ENCODE data around the gene TST. TPM values are rescaled to one million over a fixed set of nuclear protein-coding genes. Genes with fewer than 3 reads are reported as not detected.

The TST gene
- polyA plus RNA-seq, 1 donor from 2014 or later, result 5.4 TPM

DNA sequence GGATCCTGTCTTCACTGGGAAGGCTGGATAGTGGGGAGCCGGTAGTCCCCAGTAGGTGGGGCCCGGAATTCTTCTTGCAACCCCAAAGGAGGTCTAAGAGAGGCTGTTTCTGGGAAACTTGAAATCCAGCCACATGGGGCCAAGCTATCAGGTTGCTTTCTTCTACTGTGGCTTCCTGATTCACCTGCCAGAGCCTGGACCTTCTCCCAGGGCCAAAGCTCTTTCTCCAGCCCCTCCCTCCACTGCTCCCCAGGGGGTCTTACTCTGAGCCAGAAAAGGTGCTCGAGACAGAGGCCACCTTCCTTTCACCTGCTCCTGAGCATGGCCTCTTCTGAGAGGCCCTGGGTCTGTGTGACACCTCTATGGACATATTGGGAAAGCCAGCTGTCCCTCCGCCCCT, 9.1 kb downstream of the TST start:
- Histone ChIP-seq H3K4me2 (ENCODE audit: low read length) (no peak overlapping the region), H3K9me2 (ENCODE audit: insufficient read depth, low read length) (no peaks in the 10 kb centered on the region), H3K27me3 (ENCODE audit: insufficient read depth, low read depth, low read length) (no peaks in the 10 kb centered on the region), H3K27ac (ENCODE audit: low read length) (no peak overlapping the region), H3K36me3 (ENCODE audit: insufficient read depth, low read length) (no peaks in the 10 kb centered on the region), H2AFZ (ENCODE audit: low read depth, low read length) (no peak overlapping the region), H3K9ac (ENCODE audit: low read length) (no peak overlapping the region), H3F3A (ENCODE audit: insufficient read depth, low read length, poor library complexity, severe bottlenecking) (no peaks in the 10 kb centered on the region), H3K4me3 (ENCODE audit: low read length) (no peak overlapping the region), H3K79me2 (replicated peaks; ENCODE audit: insufficient read depth, low read length) (no peaks in the 10 kb centered on the region), H3K9me3 (ENCODE audit: low read length) (no peaks in the 10 kb centered on the region), H4K20me1 (ENCODE audit: insufficient read depth) (no peaks in the 10 kb centered on the region)
- no peak for TF ChIP-seq REST (IDR thresholded peaks at IDR 0.05; ENCODE audit: borderline replicate concordance)
- TF ChIP-seq MXI1 (conservative IDR thresholded peaks at IDR 0.05; ENCODE audit: poor library complexity, severe bottlenecking), result no peak
- no peak for TF ChIP-seq CTCF (IDR thresholded peaks at IDR 0.05; ENCODE audit: poor library complexity, severe bottlenecking)
- TF ChIP-seq TAF1 (IDR thresholded peaks at IDR 0.05; ENCODE audit: low read depth), result no peak
- TF ChIP-seq RAD21 (conservative IDR thresholded peaks at IDR 0.05), result no peak
- TF ChIP-seq EZH2 (IDR thresholded peaks at IDR 0.05; ENCODE audit: borderline replicate concordance, insufficient read depth, low read length, poor library complexity, severe bottlenecking), result no peak
- TF ChIP-seq POLR2AphosphoS5 (IDR thresholded peaks at IDR 0.05), result no peak
- TF ChIP-seq EP300 (conservative IDR thresholded peaks at IDR 0.05; ENCODE audit: poor library complexity, severe bottlenecking), result no peak
- no peak for TF ChIP-seq SMC3 (conservative IDR thresholded peaks at IDR 0.05; ENCODE audit: poor library complexity)

- Histone ChIP-seq H3K27ac (ENCODE audit: low read length) (no peak overlapping the region), H3K27me3 (ENCODE audit: insufficient read depth, low read depth, low read length) (no peaks in the 10 kb centered on the region), H3F3A (ENCODE audit: insufficient read depth, low read length, poor library complexity, severe bottlenecking) (no peaks in the 10 kb centered on the region), H2AFZ (ENCODE audit: low read depth, low read length) (no peak overlapping the region), H3K4me3 (ENCODE audit: low read length) (no peak overlapping the region), H3K9me3 (ENCODE audit: low read length) (no peaks in the 10 kb centered on the region), H4K20me1 (ENCODE audit: insufficient read depth) (no peaks in the 10 kb centered on the region), H3K9ac (ENCODE audit: low read length) (no peak overlapping the region), H3K36me3 (ENCODE audit: insufficient read depth, low read length) (no peaks in the 10 kb centered on the region), H3K79me2 (replicated peaks; ENCODE audit: insufficient read depth, low read length) (no peaks in the 10 kb centered on the region), H3K4me2 (ENCODE audit: low read length) (no peak overlapping the region), H3K9me2 (ENCODE audit: insufficient read depth, low read length) (no peaks in the 10 kb centered on the region)
- TF ChIP-seq TAF1 (IDR thresholded peaks at IDR 0.05; ENCODE audit: low read depth), result no peak
- TF ChIP-seq REST (IDR thresholded peaks at IDR 0.05; ENCODE audit: borderline replicate concordance), result no peak
- no peak for TF ChIP-seq EP300 (conservative IDR thresholded peaks at IDR 0.05; ENCODE audit: poor library complexity, severe bottlenecking)
- TF ChIP-seq RAD21 (conservative IDR thresholded peaks at IDR 0.05), result no peak
- no peak for TF ChIP-seq POLR2AphosphoS5 (IDR thresholded peaks at IDR 0.05)
- TF ChIP-seq MXI1 (conservative IDR thresholded peaks at IDR 0.05; ENCODE audit: poor library complexity, severe bottlenecking), result no peak
- no peak for TF ChIP-seq EZH2 (IDR thresholded peaks at IDR 0.05; ENCODE audit: borderline replicate concordance, insufficient read depth, low read length, poor library complexity, severe bottlenecking)
- TF ChIP-seq CTCF (IDR thresholded peaks at IDR 0.05; ENCODE audit: poor library complexity, severe bottlenecking), result no peak
- no peak for TF ChIP-seq SMC3 (conservative IDR thresholded peaks at IDR 0.05; ENCODE audit: poor library complexity)
These were observed 9.8 kb downstream of the TST start for GRCh38 chr22:37009490-37009889.
